GM06990 (cell line): ENCODE results near the gene MSMO1.

Experiments
- DNase-seq: peaks from one replicate; pipeline ENCODE4 v3.0.0-alpha.2; 2011; ENCODE audit not compliant: insufficient read length; ENCODE audit errors: extremely low read depth
- H3K27me3 ChIP-seq: replicated peaks from 2 replicates; pipeline ENCODE4 v1.6.0; 2011; ENCODE audit warnings: low read length; ENCODE audit not compliant: control insufficient read depth, insufficient read depth
- H3K36me3 ChIP-seq: 2 replicates; pipeline ENCODE4 v1.5.1; 2011; ENCODE audit warnings: low read length; ENCODE audit not compliant: control insufficient read depth, insufficient read depth
- H3K4me3 ChIP-seq: replicated peaks from 2 replicates; pipeline ENCODE4 v1.5.1; 2011; ENCODE audit warnings: low read depth, mild to moderate bottlenecking, control low read depth, low read length
- TF ChIP-seq, protein P1 (sequence below): IDR thresholded peaks from 2 replicates; pipeline ENCODE4 v1.5.1; 2011; ENCODE audit warnings: low read length, control low read depth, mild to moderate bottlenecking, inconsistent platforms; ENCODE audit not compliant: insufficient read depth, poor library complexity, severe bottlenecking

MSMO1 gene

DNA sequence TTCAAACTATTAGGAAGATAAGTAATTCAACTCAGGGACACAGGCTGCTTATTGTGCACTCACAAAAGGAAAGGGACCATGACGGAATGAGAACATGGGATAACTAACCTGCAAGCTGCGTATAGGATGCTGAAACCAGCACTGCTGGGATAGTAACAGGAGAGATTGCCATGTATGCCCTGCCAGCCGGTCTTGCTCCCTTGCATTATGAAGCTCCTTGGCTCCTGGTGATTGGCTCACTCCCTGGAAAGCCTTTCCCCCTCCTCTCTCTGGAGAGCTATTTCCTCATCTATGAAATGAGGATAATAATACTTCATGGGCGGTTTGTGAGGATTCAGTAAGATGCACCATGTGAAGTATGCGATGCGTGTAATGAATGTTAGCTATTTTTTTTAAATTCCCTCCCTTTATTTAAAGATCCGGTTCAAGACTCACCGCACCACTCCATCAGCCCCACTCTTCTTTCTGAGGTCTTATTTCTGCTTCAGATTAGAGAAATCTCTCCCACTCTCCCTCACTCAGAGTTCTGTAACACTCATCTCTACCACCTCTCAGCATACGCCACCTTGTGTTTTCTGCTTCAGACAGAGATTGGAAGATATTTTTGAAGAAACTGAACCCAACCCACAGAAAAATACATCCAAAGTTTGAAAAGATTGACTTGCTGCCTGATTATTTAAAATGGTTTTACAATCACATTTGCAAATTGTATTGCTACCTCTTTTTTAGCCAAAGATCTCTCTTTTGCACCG is 18.4 kb downstream of the MSMO1 start:
- Histone ChIP-seq H3K4me3 (no peak overlapping the region), H3K27me3 (no peaks in the 10 kb centered on the region), H3K36me3 (peaks cover 1% of the 10 kb centered on the region; the same call in 1 of the 2 replicates)
- no peak for DNase-seq
- TF ChIP-seq, protein P1, sequence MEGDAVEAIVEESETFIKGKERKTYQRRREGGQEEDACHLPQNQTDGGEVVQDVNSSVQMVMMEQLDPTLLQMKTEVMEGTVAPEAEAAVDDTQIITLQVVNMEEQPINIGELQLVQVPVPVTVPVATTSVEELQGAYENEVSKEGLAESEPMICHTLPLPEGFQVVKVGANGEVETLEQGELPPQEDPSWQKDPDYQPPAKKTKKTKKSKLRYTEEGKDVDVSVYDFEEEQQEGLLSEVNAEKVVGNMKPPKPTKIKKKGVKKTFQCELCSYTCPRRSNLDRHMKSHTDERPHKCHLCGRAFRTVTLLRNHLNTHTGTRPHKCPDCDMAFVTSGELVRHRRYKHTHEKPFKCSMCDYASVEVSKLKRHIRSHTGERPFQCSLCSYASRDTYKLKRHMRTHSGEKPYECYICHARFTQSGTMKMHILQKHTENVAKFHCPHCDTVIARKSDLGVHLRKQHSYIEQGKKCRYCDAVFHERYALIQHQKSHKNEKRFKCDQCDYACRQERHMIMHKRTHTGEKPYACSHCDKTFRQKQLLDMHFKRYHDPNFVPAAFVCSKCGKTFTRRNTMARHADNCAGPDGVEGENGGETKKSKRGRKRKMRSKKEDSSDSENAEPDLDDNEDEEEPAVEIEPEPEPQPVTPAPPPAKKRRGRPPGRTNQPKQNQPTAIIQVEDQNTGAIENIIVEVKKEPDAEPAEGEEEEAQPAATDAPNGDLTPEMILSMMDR: no peak

DNA sequence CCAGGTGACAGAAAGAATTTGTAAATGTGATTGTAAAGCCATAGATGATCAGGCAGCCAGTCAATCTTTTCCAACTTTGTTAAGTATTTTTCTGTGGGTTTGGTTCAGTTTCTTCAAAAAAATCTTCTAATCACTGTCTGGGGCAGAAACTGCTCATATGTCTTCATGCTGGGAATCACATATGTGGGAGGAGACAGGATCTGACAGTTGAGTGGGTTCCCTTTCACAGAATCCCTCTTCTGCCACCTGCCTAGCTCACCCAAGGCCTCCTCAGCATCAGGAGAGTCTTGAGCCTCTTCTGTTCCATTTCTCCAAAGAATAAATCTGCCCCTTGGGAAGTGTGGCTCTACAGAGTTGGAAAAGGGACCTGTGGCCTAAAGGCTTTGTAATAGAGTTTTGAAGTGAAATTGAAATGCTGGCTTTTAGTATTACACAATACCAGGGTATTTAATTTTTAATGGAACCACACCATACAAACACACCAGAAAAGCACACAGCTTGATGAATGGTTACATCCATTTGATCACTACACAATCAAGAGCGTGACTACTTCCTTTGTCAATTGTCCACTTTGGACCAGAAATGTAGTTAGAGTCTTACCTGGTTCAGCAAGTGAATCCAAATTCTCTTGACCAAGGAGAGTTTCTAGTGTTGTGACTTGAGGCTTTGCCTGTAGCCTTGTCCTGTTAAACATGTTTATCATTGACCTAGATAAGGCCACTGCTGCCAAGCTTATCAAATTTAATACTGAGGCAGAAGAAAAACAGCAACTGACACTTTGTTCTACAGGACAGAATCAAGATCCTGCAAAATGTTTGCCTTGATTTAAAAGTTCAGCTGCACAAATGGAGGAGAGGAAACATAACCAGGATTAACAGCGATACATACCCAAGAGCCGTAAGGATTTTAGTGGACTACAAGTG is 20.4 kb downstream of the MSMO1 start:
- Histone ChIP-seq H3K4me3 (no peak overlapping the region), H3K27me3 (no peaks in the 10 kb centered on the region), H3K36me3 (peaks cover 1% of the 10 kb centered on the region; the same call in 1 of the 2 replicates)
- TF ChIP-seq, protein P1: no peak
- DNase-seq: no peak

DNA sequence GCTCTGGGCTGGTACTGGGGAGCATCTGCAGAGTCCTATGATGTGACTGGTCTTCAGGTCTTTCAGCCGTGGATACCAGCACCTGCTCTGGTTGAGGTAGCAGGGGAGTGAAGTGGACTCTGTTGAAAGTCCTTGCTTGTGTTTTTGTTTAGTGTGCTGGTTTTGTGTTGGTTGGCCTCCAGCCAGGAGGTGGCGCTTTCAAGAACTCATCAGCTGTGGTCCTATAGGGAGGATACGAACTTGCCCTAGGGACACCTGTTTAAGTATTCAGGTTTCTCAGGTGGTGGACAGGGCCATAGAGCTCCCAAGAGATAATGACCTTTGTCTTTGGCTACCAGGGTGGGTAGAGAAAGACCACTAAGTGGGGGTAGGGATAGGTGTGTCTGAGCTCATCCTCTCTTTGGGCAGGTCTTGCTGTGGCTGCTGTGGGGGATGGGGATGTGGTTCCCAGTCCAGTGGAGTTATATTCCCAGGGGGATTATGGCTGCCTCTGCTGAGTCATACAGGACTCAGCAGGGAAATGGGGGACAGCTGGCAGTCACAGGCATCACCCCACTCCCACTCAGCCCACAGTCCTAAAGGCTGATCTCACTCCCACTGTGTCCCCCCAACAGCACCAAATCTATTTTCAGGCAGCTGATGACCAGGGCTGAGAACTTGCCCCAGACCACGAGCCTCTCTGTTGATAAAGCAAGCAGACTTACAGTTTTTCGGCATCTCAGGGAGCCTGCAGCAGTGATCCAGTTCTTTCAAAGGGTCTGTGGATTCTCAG is 24.1 kb downstream of the MSMO1 start:
- no peaks in the 10 kb centered on the region for H3K36me3 ChIP-seq
- DNase-seq: no peak

DNA sequence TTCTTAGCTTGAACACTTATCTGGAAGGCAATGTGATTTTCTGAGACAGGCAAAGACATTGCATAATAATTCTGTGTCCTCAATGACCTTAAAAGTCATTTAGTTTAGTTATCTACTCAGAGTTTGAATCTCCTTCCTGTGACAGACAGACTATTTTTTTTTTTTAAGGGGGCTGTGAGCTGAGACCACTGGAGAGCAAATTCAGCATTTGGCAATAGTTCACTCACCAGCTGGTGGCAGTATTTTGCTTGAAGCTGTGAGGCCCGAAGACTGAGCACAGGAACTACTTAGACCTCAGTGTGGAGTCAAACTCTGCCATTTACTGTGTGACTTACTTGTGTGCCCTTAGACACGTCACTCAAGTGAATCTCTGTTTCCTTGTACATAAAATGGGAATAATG is 28.4 kb downstream of the MSMO1 start:
- TF ChIP-seq, protein P1: peak; percentile 57
- Histone ChIP-seq H3K27me3 (no peaks in the 10 kb centered on the region; the same call in 1 of the 2 replicates), H3K36me3 (no peaks in the 10 kb centered on the region), H3K4me3 (no peak overlapping the region)
- DNase-seq: no peak

More for the DNA sequence above, 24.1 kb downstream of the MSMO1 start:
- TF ChIP-seq, protein P1: peak; percentile 44
- Histone ChIP-seq H3K4me3 (no peak overlapping the region), H3K27me3 (no peaks in the 10 kb centered on the region)

DNA sequence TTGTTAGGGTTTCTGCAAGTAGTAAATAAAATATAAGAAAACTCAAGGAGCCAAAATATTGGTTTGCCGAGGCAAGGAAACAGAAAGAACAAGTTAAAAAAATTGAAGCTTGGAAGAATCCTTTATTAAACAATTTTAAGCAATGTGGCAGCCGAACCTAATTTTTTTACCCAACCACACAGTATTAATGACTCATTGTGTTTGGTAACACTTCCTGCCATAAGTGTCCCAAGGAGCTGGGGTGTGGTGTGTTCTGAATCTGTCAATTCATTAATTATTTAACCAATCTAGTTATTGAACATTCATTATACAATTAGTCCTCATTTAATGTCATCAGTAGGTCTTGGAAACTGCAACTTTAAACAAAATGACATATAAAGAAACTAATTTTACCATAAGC is 32.0 kb downstream of the MSMO1 start:
- TF ChIP-seq, protein P1: no peak
- no peak for DNase-seq

More for the DNA sequence above, 32.0 kb downstream of the MSMO1 start:
- Histone ChIP-seq H3K36me3 (no peaks in the 10 kb centered on the region), H3K4me3 (no peak overlapping the region), H3K27me3 (no peaks in the 10 kb centered on the region; the same call in 1 of the 2 replicates)
